Osteocyte (in vitro differentiated cells): ENCODE measurements around the gene IL17RA. TPM values are rescaled to one million over a fixed set of nuclear protein-coding genes. Genes with fewer than 3 reads are reported as not detected.

Experiments
- DNase-seq: peaks from one replicate; pipeline ENCODE4 v3.0.0; 2021; ENCODE audit warnings: mixed read lengths; ENCODE audit not compliant: unreplicated experiment; ENCODE audit errors: extremely low spot score
- H3K27ac Mint-ChIP-seq: one replicate; pipeline ENCODE4 v1.8.0; 2021; ENCODE audit warnings: mild to moderate bottlenecking, mixed read lengths; ENCODE audit not compliant: unreplicated experiment
- H3K27me3 Mint-ChIP-seq: one replicate; pipeline ENCODE4 v1.8.0; 2021; ENCODE audit warnings: mixed read lengths; ENCODE audit not compliant: unreplicated experiment
- H3K36me3 Mint-ChIP-seq: one replicate; pipeline ENCODE4 v1.8.0; 2021; ENCODE audit warnings: mixed read lengths; ENCODE audit not compliant: unreplicated experiment
- H3K4me1 Mint-ChIP-seq: one replicate; pipeline ENCODE4 v1.8.0; 2021; ENCODE audit warnings: mixed read lengths; ENCODE audit not compliant: unreplicated experiment
- H3K4me3 Mint-ChIP-seq: one replicate; pipeline ENCODE4 v1.8.0; 2021; ENCODE audit warnings: mild to moderate bottlenecking, moderate library complexity, mixed read lengths; ENCODE audit not compliant: unreplicated experiment
- H3K9me3 Mint-ChIP-seq: one replicate; pipeline ENCODE4 v1.8.0; 2021; ENCODE audit warnings: mixed read lengths; ENCODE audit not compliant: unreplicated experiment
- CTCF ChIP-seq: fragments of 200-600 bp; sonication (generic); IDR thresholded peaks from 2 replicates; pipeline ENCODE4 v1.5.0; 2021; ENCODE audit warnings: antibody characterized with exemption, mild to moderate bottlenecking, moderate library complexity
- total RNA-seq: library from RNA; stranded (reverse); gene quantifications from 2 replicates; pipeline ENCODE4 v1.2.1, GENCODE V29; 2021

Gene IL17RA
- total RNA-seq, 1 donor from 2014 or later, result 12.1 TPM

- Mint-ChIP-seq H3K36me3 (no peaks in the 10 kb centered on the region), H3K4me3 (no peak overlapping the region), H3K4me1 (peaks cover 8% of the 10 kb centered on the region), H3K27ac (no peak overlapping the region), H3K27me3 (no peaks in the 10 kb centered on the region), H3K9me3 (no peaks in the 10 kb centered on the region)
- TF ChIP-seq CTCF, result peak; percentile 25
- DNase-seq, result no peak
Measured at GRCh38 chr22:17164392-17165024, 79.7 kb downstream of the IL17RA start.

Other genes with a start within 250 kb of the IL17RA start
- not detected in 2 replicates for gene GAB4, start 76.8 kb upstream of the IL17RA start, total RNA-seq
- gene TMEM121B, start 36.4 kb downstream of the IL17RA start, total RNA-seq, result 0.37 and 0.48 TPM in 2 replicates
- gene HDHD5, start 74.3 kb downstream of the IL17RA start, total RNA-seq, result 30.7 and 31.4 TPM in 2 replicates
- 3.5 and 4.1 TPM in 2 replicates for gene ADA2, start 134.4 kb downstream of the IL17RA start, total RNA-seq